RWPE2 (cell line): ENCODE data around the gene DAPK2.

Experiments
- ATAC-seq: fragments of 200-7000 bp; cut with Tn5 transposase; 3 replicates; pipeline ENCODE4 v1.9.1; 2021; ENCODE audit warnings: low read depth
- DNase-seq: peaks from one replicate; pipeline ENCODE4 v3.0.0-alpha.2; 2020; ENCODE audit warnings: low spot score
- H3K27ac ChIP-seq: fragments of 450-650 bp; 2 replicates; pipeline ENCODE4 v1.5.1; 2017; ENCODE audit warnings: mild to moderate bottlenecking; ENCODE audit not compliant: poor library complexity, severe bottlenecking
- H3K27me3 ChIP-seq: fragments of 250-450 bp; sonication (Bioruptor Pico); 2 replicates; pipeline ENCODE4 v1.5.1; 2021; ENCODE audit warnings: mild to moderate bottlenecking, moderate library complexity; ENCODE audit not compliant: insufficient read depth, poor library complexity, severe bottlenecking
- H3K36me3 ChIP-seq: fragments of 250-450 bp; sonication (Bioruptor Pico); 2 replicates; pipeline ENCODE4 v1.5.1; 2020; ENCODE audit warnings: low read depth, mild to moderate bottlenecking, moderate library complexity
- H3K4me1 ChIP-seq: fragments of 250-450 bp; sonication (Bioruptor Pico); 2 replicates; pipeline ENCODE4 v1.5.1; 2021; ENCODE audit warnings: mild to moderate bottlenecking, moderate library complexity; ENCODE audit not compliant: insufficient read depth, poor library complexity, severe bottlenecking
- H3K4me3 ChIP-seq: fragments of 250-450 bp; sonication (Bioruptor Pico); 2 replicates; pipeline ENCODE4 v1.5.1; 2021; ENCODE audit warnings: mild to moderate bottlenecking, moderate library complexity; ENCODE audit not compliant: severe bottlenecking
- H3K9me3 ChIP-seq: fragments of 250-450 bp; sonication (Bioruptor Pico); 2 replicates; pipeline ENCODE4 v1.5.1; 2021; ENCODE audit warnings: mild to moderate bottlenecking, moderate library complexity; ENCODE audit not compliant: severe bottlenecking
- CTCF ChIP-seq: fragments of 450-650 bp; IDR thresholded peaks from one replicate; pipeline ENCODE4 v1.5.1; 2017; ENCODE audit warnings: mild to moderate bottlenecking, moderate library complexity; ENCODE audit not compliant: poor library complexity, severe bottlenecking

DAPK2 gene

GRCh38 chr15:63913336-63913735, 132.9 kb downstream of the DAPK2 start:
- Histone ChIP-seq H3K27me3 (no peaks in the 10 kb centered on the region), H3K36me3 (no peaks in the 10 kb centered on the region), H3K27ac (no peak overlapping the region), H3K4me1 (peaks cover 14% of the 10 kb centered on the region), H3K9me3 (no peaks in the 10 kb centered on the region), H3K4me3 (no peak overlapping the region)
- ATAC-seq (no peak), DNase-seq (no peak)
- TF ChIP-seq CTCF = no peak

- Histone ChIP-seq H3K36me3 (no peaks in the 10 kb centered on the region), H3K27ac (no peak overlapping the region), H3K4me1 (peaks cover 14% of the 10 kb centered on the region), H3K9me3 (no peaks in the 10 kb centered on the region), H3K27me3 (no peaks in the 10 kb centered on the region), H3K4me3 (no peak overlapping the region)
- no peak for ATAC-seq
- TF ChIP-seq CTCF = no peak
- no peak for DNase-seq
Observed at GRCh38 chr15:63912061-63912615, 134.1 kb downstream of the DAPK2 start.

DNA sequence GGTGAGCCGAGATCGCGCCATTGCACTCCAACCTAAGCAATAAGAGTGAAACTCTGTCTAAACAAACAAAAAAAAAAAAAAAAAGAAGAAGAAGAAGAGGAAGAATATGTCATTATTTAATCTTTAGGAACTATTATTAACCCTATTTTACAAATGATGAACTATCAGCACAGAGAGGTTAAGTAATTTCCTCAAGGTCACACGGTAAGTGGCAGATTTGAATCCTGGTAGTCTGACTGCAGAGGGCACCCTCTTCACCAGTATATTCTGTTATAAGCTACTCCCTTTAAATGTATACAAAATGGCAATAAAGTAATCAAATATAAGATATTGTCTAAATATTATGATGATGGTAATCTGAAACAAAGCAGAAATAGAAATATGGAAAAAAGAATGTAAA, 135.1 kb downstream of the DAPK2 start:
- DNase-seq (no peak), ATAC-seq (no peak)
- Histone ChIP-seq H3K4me1 (peaks cover 14% of the 10 kb centered on the region), H3K4me3 (no peak overlapping the region), H3K27ac (no peak overlapping the region), H3K36me3 (no peaks in the 10 kb centered on the region), H3K27me3 (no peaks in the 10 kb centered on the region), H3K9me3 (no peaks in the 10 kb centered on the region)
- TF ChIP-seq CTCF = no peak

DNA sequence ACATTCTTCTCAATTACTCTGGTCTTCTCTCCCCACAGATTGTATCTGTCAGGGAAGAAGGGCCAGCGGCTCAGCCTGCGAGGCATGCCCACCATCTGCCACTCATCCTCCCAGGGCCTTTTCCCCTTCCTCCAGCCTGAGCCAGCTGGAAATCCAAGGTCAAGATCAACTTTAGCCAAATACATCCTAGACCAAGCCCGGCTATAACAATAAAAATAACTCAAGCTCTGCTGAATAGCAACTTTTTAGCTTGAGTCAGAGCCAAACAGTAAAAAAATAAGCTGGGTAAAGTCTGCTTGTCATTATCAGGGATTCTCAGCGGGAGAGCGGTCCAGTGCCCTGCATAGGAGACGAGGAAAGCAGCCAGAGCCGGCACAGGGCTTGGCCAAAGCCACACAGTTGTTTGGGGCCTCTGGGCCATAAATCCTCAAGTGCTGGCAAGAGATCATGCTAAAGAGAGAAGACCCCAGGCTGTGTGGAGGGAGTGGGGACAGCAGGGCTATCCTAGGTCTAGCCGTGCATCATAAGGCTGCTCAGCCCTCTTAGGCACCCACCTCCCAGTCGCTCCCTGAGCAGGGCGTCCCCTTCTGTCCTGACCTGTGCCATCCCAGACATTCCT, 136.4 kb downstream of the DAPK2 start:
- no peaks in the 10 kb centered on the region for H3K27me3 ChIP-seq
- no peak for ATAC-seq
- H3K27ac ChIP-seq = peak overlapping the region; percentile 45
- H3K4me3 ChIP-seq = no peak overlapping the region
- no peaks in the 10 kb centered on the region for H3K36me3 ChIP-seq
- no peak for TF ChIP-seq CTCF
- peaks cover 14% of the 10 kb centered on the region for H3K4me1 ChIP-seq
- no peak for DNase-seq
- no peaks in the 10 kb centered on the region for H3K9me3 ChIP-seq

GRCh38 chr15:63908991-63909390, 137.3 kb downstream of the DAPK2 start:
- DNase-seq = no peak

More at GRCh38 chr15:63908991-63909390, 137.3 kb downstream of the DAPK2 start:
- TF ChIP-seq CTCF = no peak
- H3K4me1 ChIP-seq = peaks cover 13% of the 10 kb centered on the region
- ATAC-seq = peak; percentile 49
- H3K27me3 ChIP-seq = no peaks in the 10 kb centered on the region
- no peaks in the 10 kb centered on the region for H3K36me3 ChIP-seq
- H3K27ac ChIP-seq = peak overlapping the region; percentile 45
- no peak overlapping the region for H3K4me3 ChIP-seq
- no peaks in the 10 kb centered on the region for H3K9me3 ChIP-seq
